Esophagus mucosa (tissue), 1 donor: ENCODE data around the gene MRPL37. TPM values are rescaled to one million over a fixed set of nuclear protein-coding genes. Genes with fewer than 3 reads are reported as not detected.

Experiments used
- ATAC-seq: fragments of 200-7000 bp; cut with Tn5 transposase; one replicate; pipeline ENCODE4 v1.9.1; 2020
- total RNA-seq: library from RNA; stranded (reverse); gene quantifications from one replicate; pipeline ENCODE4 v1.2.4, GENCODE V29; 2023
- donor health status: DM: yes; HTN: yes; CAD: no.

MRPL37 gene
- total RNA-seq, 1 donor from 2014 or later = 86.1 TPM

GRCh38 chr1:54241364-54241763, 41.4 kb downstream of the MRPL37 start:
- no peak for ATAC-seq

- no peak for ATAC-seq
These were observed 43.1 kb downstream of the MRPL37 start for GRCh38 chr1:54243022-54243421.

GRCh38 chr1:54244655-54245054, 44.7 kb downstream of the MRPL37 start:
- no peak for ATAC-seq

DNA sequence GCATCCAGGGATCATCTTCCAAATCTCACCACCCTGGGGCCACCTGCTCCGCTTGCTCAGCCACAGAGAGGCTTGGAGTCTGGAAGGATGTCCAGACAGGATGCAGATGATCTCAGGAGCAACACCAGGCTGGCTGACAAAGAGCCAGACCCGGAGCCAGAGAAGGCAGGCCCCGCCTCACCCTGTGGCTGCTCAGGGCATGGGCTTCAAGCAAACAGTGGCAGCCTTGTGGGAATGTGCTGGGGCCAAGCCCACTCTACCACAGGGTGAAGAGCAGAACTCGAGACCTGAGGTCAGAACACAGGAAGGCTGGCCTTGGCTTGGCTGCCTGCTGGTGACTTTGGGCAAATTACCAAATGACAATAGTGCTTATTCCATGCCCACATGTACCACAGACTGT, 45.5 kb downstream of the MRPL37 start:
- ATAC-seq = no peak

GRCh38 chr1:54246116-54246721, 46.3 kb downstream of the MRPL37 start:
- ATAC-seq = no peak

- no peak for ATAC-seq
These were observed 48.0 kb downstream of the MRPL37 start for GRCh38 chr1:54247863-54248515.

DNA sequence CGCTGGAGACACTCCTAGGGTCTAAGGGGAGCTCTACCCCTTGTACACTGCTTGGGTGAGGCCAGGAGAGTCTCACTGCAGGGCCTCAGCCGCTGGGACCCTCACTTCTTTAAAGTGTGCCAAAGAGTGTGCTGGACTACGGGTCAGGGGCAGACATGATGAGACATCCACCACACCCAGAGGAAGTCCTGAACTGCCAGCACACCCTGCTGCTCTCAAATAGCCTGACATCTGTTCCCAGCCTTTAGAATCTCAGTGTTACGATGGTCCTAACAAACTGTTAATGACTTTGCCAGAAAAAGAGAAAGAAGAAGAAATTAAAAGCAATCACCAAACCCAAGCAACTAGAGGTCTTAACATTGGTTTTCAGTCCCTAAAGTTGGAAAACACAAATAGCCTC, 49.0 kb downstream of the MRPL37 start:
- no peak for ATAC-seq

- ATAC-seq = no peak
These were observed 50.0 kb downstream of the MRPL37 start for GRCh38 chr1:54249819-54250435.

GRCh38 chr1:54250670-54251069, 50.7 kb downstream of the MRPL37 start:
- no peak for ATAC-seq

DNA sequence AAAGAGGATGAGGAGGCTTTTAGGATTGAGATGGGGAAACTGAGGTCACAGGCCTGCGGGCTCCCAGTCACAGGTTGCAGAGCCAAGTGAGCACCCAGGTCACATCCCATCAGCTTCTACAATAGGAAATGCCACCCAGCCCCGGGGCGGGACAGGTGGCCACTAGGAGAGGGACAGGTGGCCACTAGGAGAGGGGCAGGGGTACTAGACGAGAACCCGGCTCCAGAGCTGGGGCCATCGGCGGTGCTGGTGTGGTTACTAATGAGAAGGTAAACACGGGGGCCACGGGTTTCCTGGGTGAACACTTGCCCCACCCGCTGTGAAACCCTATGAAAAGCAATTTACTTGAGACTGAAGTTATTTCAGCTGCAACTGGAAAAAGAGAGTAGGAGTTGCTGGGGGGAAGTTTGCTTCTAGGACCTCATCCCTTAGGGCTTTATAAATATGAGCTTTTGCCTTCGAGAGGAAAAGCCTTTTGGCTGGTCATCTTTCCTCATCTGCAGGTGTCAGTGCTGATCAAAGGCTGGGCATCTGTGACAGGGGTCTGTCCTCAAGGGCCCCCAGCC, 52.5 kb downstream of the MRPL37 start:
- ATAC-seq = no peak

DNA sequence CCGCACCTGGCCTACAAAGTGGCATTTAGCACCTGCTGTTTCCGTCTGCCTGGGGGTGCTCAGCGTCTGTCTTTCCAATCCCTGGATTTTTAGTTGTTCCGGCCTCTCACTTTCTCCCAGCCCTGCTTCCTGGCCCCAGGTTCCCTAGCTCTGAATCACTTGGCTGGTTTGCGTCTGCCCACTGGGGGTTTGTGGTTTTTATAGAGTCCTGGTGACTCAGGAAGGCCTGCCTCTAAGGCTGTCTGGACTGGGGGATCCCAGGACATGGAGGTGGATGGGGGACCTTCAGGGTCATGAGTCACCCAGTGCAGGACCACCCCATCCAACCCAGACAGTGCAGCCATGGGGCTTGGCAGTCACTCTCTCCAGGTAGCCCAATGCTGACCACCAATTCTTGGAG, 53.5 kb downstream of the MRPL37 start:
- no peak for ATAC-seq

DNA sequence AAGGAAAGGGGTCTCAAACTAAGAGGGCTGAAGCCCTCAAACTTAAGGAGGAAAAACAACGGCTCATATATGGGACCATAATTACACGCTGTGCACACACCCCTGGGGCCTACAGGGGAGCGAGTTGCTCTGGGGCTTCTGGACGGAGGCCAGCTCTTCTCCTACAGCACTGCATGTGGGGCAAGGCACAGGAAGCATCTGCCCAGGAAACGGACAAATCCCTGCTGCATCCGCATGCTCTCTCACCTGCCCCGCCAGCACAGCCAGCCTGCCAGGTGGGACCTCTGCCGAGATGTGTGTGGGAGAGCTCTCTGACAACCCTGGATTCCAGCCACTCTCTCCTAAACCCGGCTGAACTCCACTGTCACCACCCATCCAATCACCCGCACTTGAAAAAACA, 54.1 kb downstream of the MRPL37 start:
- peak; percentile 22 for ATAC-seq

- no peak for ATAC-seq
These were observed 55.2 kb downstream of the MRPL37 start for GRCh38 chr1:54255026-54255702.

- ATAC-seq = no peak
These were observed 56.8 kb downstream of the MRPL37 start for GRCh38 chr1:54256522-54257345.

GRCh38 chr1:54257346-54257620, 57.3 kb downstream of the MRPL37 start:
- no peak for ATAC-seq

- ATAC-seq = no peak
These were observed 57.9 kb downstream of the MRPL37 start for GRCh38 chr1:54257876-54258275.

DNA sequence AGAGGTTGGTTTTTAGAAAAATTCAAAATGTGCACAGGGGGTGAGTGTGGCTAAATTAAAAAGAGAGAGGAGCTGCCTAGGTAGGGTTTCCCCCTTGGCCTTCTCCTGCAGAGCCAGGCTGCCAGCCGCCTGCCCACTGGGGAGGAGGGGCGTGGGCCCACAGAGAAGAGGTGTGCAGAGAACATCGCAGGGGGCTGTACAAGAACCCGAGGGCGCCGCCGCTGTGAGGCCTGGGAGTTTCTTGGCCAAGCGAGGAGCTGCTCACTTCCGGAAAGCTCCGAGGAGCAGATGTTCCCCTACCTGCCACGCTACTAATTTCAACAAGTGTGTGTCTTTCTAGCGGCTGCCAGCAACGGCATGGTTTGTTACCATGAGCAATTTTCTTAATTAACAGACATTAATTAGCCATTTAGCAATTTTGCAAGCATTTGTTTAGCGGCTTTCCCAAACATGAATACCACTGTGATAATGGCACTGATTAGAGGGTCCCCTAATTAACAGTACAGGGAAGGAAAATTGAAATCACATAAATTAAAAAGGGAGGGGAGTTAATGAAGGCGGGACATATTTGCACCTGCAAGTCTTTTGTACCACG, 59.7 kb downstream of the MRPL37 start:
- ATAC-seq = no peak

- ATAC-seq = no peak
These were observed 60.8 kb downstream of the MRPL37 start for GRCh38 chr1:54260810-54261209.

- ATAC-seq = no peak
These were observed 62.3 kb downstream of the MRPL37 start for GRCh38 chr1:54262244-54262643.

DNA sequence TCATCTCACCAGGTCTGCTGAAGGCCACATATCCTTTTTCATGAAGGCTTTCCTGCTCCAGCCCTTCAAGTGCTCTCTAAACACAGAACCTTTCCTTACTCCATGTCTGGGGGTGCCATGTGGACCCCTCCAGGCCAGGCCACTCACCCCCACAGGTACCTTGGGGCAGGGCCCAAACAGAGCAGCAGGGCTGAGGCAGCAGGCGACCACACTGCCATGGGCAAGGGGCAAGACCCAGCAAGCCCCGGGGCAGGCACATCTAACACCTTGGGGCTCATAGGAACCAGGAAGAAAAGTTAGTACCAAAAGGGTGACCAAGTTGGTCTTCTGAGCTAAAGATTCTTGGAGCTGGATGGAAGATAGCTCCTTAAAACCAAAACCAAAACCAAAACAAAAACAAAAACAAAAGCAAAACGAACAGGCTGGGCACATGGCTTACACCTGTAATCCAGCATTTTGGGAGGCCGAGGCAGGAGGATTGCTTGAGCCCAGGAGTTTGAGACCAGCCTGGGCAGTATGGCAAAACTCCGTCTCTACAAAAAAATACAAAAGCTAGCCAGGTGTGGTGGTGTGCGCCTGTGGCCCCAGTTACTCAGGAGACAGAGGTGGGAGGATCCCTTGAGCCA, 63.7 kb downstream of the MRPL37 start:
- ATAC-seq = no peak

- ATAC-seq = no peak
These were observed 65.2 kb downstream of the MRPL37 start for GRCh38 chr1:54265126-54265525.

- ATAC-seq = no peak
These were observed 65.7 kb downstream of the MRPL37 start for GRCh38 chr1:54265659-54266058.
